GM13977 (cell line): ENCODE measurements around the gene MGMT.

Source experiments
- DNase-seq: peaks from one replicate; pipeline ENCODE4 v3.0.0; 2012; ENCODE audit warnings: low spot score
- CTCF ChIP-seq: IDR thresholded peaks from 2 replicates; pipeline ENCODE4 v1.5.1; 2012; ENCODE audit warnings: mild to moderate bottlenecking, control low read depth; ENCODE audit not compliant: insufficient read depth; ENCODE audit errors: extremely low read depth, missing control alignments
- in situ Hi-C: fragments of 300-500 bp; cut with MboI; formaldehyde crosslinking; loops from one replicate; pipeline ENCODE4 v1.12.0; 2022; ENCODE audit warnings: low sequenced_read_pairs, low pct_unique_long_range_greater_than_20kb, mixed read lengths, inconsistent platforms; ENCODE audit not compliant: unreplicated experiment

MGMT gene

GRCh38 chr10:129689671-129690071 is 222.6 kb downstream of the MGMT start:
- no peak for DNase-seq
- TF ChIP-seq CTCF, result no peak
- in situ Hi-C loops, result no loop called here

- DNase-seq, result no peak
- in situ Hi-C loops, result no loop called here
- TF ChIP-seq CTCF, result no peak
Observed at GRCh38 chr10:129690248-129691070, 223.4 kb downstream of the MGMT start.

GRCh38 chr10:129692695-129693094 is 225.7 kb downstream of the MGMT start:
- DNase-seq, result no peak
- in situ Hi-C loops, result no loop called here
- no peak for TF ChIP-seq CTCF

- no peak for TF ChIP-seq CTCF
- in situ Hi-C loops, result no loop called here
- DNase-seq, result no peak
Observed at GRCh38 chr10:129693382-129693781, 226.3 kb downstream of the MGMT start.

GRCh38 chr10:129694184-129694583 is 227.1 kb downstream of the MGMT start:
- TF ChIP-seq CTCF, result no peak
- in situ Hi-C loops, result no loop called here
- no peak for DNase-seq

- in situ Hi-C loops, result no loop called here
- no peak for TF ChIP-seq CTCF
- DNase-seq, result no peak
Observed at GRCh38 chr10:129694691-129695243, 227.7 kb downstream of the MGMT start.

GRCh38 chr10:129695671-129696070 is 228.6 kb downstream of the MGMT start:
- no peak for DNase-seq
- in situ Hi-C loops, result no loop called here
- no peak for TF ChIP-seq CTCF
